ENCODE measurements around the gene CBR3.

- no peak for TF ChIP-seq ELF1 (IDR thresholded peaks at IDR 0.05; ENCODE audit: borderline replicate concordance, low read depth)
- TF ChIP-seq, protein P1, sequence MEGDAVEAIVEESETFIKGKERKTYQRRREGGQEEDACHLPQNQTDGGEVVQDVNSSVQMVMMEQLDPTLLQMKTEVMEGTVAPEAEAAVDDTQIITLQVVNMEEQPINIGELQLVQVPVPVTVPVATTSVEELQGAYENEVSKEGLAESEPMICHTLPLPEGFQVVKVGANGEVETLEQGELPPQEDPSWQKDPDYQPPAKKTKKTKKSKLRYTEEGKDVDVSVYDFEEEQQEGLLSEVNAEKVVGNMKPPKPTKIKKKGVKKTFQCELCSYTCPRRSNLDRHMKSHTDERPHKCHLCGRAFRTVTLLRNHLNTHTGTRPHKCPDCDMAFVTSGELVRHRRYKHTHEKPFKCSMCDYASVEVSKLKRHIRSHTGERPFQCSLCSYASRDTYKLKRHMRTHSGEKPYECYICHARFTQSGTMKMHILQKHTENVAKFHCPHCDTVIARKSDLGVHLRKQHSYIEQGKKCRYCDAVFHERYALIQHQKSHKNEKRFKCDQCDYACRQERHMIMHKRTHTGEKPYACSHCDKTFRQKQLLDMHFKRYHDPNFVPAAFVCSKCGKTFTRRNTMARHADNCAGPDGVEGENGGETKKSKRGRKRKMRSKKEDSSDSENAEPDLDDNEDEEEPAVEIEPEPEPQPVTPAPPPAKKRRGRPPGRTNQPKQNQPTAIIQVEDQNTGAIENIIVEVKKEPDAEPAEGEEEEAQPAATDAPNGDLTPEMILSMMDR (IDR thresholded peaks at IDR 0.05 in 2 of 3, conservative IDR thresholded peaks at IDR 0.05 in 1 of 3; ENCODE audit: borderline replicate concordance in 1 of 3, insufficient read depth in 1 of 3, low read depth in 2 of 3, low read length in 2 of 3) = no peak
- no peak for TF ChIP-seq POLR2A (IDR thresholded peaks at IDR 0.05; ENCODE audit: borderline replicate concordance, extremely low read depth, insufficient read depth, insufficient read length)
- TF ChIP-seq, protein P2, sequence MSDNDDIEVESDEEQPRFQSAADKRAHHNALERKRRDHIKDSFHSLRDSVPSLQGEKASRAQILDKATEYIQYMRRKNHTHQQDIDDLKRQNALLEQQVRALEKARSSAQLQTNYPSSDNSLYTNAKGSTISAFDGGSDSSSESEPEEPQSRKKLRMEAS (IDR thresholded peaks at IDR 0.05) = no peak
- no peak for TF ChIP-seq TCF7L2 (IDR thresholded peaks at IDR 0.05; ENCODE audit: borderline replicate concordance, extremely low read depth, insufficient read depth, insufficient read length)
- no peak for TF ChIP-seq YY1 (IDR thresholded peaks at IDR 0.05; ENCODE audit: extremely low read depth, insufficient replicate concordance, low read depth, low read length)
- no peak for TF ChIP-seq ZBTB33 (IDR thresholded peaks at IDR 0.05; ENCODE audit: extremely low read depth, insufficient replicate concordance, low read length)
- TF ChIP-seq POLR2AphosphoS5 (IDR thresholded peaks at IDR 0.05; ENCODE audit: low read depth, low read length) = no peak
- TF ChIP-seq EZH2 (IDR thresholded peaks at IDR 0.05) = no peak
- no peak for TF ChIP-seq ZNF274 (IDR thresholded peaks at IDR 0.05; ENCODE audit: low read depth, low read length)
- TF ChIP-seq RAD21 (IDR thresholded peaks at IDR 0.05; ENCODE audit: low read depth) = no peak
- no peak for TF ChIP-seq SP1 (IDR thresholded peaks at IDR 0.05; ENCODE audit: low read depth)
- no peak for TF ChIP-seq REST (IDR thresholded peaks at IDR 0.05; ENCODE audit: low read depth)
- TF ChIP-seq SIN3A (IDR thresholded peaks at IDR 0.05; ENCODE audit: low read depth) = no peak
These were observed 51.9 kb downstream of the CBR3 start for GRCh38 chr21:36186506-36187399.

Data from HCT116 (cell line).